GM03348 (cell line): ENCODE measurements around the gene HNRNPUL2.
"Not testable (repeated sequence)": the region's sequence is repeated elsewhere in the genome, so short reads cannot be mapped to it uniquely, and the experiment has no call there.

Experiments
- DNase-seq: peaks from one replicate; pipeline ENCODE4 v3.0.0; 2012; ENCODE audit warnings: low spot score

The HNRNPUL2 gene

DNA sequence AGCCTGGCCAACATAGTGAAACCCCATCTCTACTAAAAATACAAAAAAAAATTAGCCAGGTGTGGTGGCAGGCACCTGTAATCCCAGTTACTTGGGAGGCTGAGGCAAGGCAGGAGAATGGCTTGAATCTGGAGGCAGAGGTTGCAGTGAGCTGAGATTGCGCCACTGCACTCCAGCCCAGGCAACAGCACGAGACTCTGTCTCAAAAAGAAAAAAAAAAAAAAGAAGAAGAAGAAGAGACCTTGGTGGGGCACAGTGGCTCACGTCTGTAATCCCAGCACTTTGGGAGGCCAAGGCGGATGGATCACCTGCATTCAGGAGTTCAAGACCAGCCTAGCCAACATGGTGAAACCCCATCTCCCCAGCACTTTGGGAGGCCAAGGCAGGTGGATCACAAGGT is 23.3 kb downstream of the HNRNPUL2 start:
- not testable (repeated sequence) for DNase-seq

DNA sequence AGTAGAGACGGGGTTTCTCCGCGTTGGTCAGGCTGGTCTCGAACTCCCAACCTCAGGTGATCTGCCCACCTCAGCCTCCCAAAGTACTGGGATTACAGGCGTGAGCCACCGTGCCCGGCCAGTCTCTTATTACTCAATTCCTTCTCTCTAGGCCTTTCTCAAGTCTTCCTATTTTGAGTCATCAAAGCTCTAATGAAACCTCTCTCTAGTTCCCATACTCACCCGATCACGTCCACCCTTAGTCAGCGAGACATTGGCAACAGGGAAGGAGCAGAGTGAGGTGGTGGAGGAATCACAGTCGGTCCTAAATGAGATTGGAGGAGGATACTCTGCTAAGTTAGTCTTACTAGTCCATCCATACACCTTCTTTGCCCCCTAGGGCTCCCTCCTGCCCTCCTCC is 25.0 kb downstream of the HNRNPUL2 start:
- DNase-seq, result no peak

DNA sequence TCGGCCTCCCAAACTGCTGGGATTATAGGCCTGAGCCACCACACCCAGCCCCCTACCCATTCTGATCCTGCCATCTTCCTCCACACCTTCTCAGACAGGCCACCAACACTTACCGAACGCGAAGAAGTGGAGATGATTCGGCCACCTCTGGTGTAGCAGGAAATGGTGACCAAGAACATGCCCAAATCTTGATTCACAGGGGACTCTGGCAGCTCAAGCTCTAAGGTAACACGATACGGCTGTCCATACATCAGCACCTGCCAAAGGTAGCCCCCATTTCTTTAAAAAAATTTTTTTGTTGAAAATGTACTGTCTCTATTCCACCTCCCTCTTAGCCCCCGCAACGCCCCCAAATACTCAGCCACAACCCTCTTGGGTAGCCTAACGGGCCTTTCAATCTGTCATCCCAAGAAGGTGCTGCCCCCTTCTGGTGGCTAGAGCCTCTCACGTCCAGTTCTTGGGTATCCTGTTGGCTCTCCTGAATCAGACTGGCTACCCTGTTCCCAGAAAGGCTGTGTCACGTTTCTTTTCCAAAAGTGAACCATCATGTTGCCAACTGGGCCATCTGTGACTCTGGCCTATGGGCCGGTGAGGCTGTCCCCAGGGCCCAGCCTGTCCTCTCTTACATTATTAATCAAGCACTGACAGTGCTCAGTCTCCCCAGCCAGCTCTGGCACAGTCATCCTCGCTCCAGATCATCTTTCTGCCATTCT is 32.6 kb downstream of the HNRNPUL2 start:
- peak; percentile 82 for DNase-seq

DNA sequence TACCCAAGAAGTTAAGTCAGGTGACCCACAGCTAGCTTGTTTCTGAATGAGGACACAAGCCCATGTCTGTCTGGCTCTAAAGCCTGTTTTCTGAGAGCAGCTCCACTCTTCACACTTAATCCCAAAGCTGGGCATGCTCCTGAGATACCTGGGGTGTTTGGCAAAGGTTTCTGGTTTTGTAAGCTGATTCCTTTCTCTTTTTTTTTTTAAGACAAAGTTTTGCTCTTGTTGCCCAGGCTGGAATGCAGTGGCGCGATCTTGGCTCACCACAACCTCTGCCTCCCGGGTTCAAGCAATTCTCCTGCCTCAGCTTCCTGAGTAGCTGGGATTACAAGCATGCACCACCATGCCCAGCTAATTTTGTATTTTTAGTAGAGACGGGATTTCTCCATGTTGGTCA is 33.6 kb downstream of the HNRNPUL2 start:
- not testable (repeated sequence) for DNase-seq

DNA sequence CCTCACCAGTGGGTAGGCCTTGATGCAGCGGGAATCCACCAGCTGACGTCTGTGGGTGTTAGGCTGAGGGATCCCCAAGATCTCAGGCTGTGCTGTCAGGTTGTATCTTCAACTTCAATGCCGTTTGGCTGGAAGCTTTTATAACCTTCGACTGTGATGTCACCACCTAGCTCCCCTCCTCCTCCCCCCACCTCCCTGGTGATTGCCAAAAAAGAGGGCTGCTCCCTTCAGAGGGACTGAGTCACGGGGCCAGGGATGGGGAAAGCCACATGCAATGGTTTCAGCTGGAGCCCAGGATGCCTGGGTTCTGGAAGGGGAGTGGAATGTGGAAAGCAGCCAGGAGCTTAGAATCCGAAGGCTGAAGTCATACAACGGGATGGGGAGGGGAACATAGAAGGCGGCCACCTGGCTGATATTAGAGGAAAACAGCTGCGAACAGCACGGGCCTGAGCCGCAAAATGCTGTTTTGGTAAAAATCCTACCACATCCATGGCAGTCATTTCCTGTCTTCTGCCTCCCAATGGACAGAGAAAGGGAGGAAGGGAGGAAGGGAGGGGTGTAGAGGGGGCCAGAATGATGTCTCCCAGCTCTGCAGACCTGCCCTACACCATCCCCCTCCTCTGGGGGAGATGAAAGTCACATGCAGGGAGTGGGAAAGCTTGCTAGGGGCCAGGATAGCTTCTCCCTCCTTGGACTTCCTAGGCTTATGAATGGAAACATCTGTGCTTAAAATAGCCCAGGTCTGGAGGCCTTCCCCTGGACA is 37.7 kb downstream of the HNRNPUL2 start, which contains the start of gene LRRN4CL:
TSS of gene LRRN4CL (minus strand) at position 110 of the 763 bp plus-strand sequence. CDS start 1,022 bp downstream, outside the sequence.
- peak; percentile 96 for DNase-seq

DNA sequence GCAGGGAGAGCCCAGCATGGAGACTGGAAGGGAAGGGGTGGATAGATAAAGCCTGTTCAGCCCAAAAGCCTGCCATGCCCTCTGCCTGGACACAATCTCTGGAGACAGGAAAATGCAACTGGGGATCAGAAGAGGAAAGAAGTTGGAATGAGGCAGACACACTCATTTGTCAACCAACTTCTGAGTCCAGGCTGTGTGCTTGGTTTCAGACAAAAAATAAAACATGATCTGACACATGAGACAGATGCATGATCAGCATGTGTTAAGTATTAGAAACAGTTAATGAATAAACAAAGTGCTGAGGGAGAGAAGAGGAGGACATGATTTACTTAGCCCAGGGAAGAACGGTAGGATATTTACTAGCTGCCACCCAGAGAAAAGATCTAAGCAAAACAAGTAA is 38.8 kb downstream of the HNRNPUL2 start:
- peak; percentile 15 for DNase-seq

DNA sequence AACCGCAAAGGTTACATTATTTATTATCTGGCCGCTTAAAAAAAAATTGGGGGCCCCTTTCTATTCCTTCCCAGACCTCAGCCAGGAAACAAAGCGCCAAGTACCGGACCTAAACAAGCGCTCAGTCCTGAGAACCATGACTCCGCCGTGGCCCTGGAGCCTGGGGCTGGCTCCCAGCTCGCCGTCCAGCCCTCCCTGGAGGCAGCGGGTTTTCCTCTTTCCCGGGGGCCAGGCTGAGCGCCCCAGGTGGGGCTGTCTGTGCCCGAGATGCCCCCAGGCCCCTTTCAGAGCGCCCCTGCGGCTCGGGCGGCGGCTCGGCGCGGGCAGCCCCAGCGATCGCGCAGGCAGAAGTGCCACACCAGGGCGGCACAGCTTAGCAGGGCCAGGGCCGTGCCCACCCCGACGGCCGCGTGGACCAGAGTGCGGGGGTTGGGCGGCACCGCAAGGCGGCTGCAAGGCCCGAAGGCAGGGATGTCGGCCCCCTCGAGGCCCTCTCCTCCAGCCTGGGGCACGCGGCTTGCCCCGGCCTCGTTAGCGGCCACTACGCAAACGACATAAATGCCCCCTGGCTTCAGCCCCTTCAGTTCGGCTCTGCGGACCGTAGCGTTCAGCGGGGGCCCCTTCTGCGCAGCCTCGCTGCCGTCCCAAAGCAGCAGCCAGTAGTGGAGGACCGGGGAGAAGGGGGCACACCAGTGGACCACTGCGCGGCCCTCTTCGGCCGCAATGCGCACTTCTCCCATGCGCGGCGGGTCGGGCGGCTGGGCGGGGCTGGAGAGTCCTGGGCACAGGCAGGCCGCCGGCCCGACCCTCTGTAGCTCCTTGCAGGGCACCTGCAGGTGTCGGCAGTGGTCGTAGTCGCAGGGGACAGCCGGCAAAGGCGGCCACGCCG is 39.5 kb downstream of the HNRNPUL2 start:
- peak; percentile 21 for DNase-seq

DNA sequence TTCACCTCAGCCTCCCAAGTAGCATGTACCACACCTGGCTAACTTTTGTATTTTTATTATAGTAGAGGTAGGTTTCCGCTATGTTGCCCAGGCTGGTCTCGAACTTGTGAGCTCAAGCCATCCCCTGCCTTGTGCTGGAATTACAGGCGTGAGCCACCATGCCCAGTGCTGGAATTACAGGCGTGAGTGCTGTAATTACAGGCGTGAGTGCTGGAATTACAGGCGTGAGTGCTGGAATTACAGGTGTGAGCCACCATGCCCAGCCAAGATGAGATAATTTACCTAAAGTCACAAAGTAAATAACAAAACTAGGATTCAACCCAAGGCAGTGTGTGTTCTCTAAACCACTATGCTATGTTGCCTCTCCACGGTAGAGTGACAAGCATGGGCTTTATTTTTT is 44.7 kb downstream of the HNRNPUL2 start:
- no peak for DNase-seq

DNA sequence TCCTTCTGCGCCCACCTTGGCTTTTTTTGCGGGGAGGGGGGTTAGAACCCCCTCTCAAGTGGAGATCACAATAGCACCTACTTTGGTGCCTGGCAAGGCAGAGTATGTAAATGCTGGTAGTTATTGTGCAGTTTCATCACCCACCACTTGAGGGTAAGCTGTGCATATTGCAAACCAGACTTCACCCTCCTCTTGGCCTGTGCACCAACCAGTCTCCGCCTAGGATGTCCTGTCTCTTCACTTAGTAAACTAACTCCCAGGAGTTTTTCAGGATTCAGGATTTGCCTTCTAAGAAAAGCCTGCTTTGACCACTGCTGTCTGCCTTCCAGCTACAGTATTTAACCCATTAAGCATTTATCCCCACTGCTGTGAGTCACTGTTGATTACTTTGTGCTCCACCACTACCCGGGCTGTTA is 46.4 kb downstream of the HNRNPUL2 start:
- peak; percentile 82 for DNase-seq

DNA sequence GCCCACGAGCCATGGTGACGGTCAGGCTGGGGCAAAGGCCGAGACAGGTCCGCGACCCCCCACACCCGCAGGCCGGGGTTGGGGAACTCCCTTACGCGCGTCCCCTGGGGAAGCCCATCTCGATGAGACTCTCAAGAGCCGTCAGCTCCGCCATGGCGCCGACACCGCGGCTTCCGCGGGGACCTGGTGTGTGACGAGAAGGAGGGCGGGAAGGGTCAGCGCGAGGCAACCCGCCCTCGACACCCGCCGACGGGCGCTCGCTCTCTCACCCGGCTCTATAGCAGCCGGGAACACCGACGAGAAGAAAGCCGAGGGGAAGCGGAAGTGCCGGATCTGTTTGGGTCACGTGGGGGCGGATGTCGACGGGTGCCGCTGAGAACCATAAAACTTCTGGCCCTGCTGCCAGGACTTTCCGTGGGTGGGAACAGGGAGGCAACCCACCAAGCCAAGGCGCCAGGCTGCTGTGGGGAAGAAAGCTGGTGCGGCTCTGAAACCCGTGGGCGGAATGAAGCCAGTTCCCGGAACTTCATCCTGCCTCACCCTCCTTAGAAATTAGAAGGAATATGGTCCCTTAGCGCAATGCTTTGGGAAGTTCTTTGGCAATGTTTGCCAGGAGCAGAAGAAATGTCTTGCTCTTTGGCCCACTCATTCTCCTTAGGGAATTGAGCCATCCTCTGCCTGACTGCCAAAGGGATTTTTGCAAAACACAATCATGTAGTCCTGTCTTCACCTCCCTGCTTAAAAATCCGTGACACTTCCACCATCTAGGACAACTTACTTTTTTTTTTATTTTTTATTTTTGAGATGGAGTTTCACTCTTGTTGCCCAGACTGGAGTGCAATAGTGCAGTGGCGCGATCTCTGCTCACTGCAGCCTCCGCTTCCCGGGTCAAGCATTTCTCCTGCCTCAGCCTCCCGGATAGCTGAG is 48.2 kb downstream of the HNRNPUL2 start, which contains the start of gene UBXN1:
TSS of gene UBXN1 (minus strand) at position 304 of the 927 bp plus-strand sequence. CDS start at position 154, 150 bp downstream.
- peak; percentile 92 for DNase-seq

DNA sequence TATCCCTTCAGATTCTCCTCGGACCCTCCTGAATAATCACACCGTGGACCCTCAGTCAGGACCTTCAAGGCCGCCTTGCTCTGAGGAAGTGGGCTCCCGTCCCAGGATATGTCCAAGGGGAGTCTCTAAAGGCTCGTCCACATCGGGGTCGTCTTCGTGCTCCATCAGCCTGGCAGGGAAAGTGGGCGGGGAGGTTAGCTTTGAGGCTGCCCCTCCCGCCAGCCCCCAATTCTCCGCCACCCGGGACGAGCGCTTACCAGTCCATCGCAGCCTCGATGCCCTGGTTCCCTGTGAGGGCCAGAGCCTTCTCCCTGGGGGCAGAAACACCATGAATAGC is 48.9 kb downstream of the HNRNPUL2 start:
- no peak for DNase-seq

DNA sequence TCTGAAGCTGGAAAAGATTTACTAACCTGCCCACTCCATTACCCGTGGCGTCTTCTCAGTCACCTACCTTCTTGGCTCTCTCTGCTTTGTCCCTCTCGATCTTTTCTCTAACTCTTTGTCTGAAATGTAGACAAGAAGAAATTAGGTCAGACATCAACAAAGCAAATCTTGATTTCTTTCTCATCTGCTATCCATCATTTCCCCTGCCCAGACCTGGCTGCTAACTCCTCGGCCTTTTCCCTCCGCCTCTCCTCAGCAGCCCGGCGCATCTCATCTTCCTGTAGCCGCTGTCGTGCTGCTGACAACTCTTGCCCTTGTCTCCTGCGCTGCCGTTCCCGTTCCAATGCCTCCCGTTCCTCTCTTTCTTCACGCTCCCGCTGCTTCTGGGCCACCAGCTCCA is 49.5 kb downstream of the HNRNPUL2 start:
- no peak for DNase-seq

DNA sequence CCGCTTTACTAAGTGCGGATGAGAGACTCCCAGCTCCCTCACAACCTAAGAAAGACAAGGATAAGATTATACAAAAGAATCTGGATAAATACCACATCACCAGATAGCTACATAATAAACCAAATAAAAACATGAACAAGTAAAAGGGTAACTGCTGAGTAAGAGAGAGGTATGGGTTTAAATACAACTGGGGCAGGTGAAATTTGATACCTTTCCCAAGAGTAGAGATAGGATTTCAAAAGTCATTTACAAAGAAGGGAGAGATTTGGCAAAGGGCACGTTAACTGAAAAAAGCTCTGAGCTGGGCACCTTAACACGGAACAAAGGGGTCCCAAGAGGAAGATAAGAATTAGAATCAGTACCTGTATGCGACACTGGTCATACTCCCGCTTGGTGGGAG is 50.1 kb downstream of the HNRNPUL2 start:
- no peak for DNase-seq

DNA sequence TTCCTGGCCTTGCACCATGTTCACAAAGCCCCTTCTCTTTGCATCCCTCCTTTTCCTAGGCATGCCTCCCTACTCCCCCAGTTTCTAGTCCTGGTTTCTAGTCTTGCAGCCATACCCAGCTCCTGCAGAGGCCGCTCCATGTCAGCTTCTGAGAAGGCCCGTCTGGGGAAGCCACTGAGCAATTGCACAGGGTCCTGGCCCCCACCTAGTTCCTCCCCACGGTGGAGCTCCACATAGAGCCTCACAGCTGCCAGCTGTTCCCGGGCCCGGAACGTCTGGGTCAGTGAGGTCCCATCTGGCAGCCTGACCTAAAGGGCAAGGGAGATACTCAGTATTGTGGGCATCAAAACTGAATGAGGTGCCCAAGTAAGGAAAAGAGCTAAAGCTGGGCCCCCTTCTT is 50.6 kb downstream of the HNRNPUL2 start:
- DNase-seq, result no peak

DNA sequence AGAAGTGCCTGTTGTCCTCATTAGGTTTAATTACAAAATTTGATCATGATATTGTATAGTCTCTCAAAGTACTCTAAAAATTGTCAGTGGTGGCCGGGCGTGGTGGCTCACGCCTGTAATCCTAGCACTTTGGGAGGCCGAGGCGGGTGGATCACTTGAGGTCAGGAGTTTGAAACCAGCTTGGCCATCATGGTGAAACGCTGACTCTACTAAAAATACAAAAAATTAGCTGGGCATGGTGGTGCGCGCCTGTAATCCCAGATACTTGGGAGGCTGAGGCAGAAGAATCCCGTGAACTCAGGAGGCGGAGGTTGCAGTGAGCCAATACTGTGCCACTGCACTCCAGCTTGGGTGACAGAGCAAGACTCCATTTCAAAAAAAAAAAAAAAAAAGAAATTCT is 51.8 kb downstream of the HNRNPUL2 start:
- not testable (repeated sequence) for DNase-seq

DNA sequence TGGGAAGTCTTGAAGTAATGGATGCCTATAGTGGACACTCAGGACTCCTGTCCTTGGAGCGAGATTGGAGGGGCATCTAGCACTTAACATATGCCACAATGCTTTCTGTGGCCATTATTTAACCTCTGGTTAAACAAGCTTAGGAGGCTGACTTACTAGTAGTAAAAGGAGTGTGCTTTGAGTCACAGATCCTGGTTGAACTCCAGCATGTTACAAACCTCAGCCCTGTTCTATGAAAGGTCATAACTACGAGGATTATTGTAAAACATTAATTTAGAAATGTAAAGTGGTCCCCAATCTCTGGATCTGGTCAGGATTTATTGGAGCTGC is 54.1 kb downstream of the HNRNPUL2 start:
- DNase-seq, result no peak

DNA sequence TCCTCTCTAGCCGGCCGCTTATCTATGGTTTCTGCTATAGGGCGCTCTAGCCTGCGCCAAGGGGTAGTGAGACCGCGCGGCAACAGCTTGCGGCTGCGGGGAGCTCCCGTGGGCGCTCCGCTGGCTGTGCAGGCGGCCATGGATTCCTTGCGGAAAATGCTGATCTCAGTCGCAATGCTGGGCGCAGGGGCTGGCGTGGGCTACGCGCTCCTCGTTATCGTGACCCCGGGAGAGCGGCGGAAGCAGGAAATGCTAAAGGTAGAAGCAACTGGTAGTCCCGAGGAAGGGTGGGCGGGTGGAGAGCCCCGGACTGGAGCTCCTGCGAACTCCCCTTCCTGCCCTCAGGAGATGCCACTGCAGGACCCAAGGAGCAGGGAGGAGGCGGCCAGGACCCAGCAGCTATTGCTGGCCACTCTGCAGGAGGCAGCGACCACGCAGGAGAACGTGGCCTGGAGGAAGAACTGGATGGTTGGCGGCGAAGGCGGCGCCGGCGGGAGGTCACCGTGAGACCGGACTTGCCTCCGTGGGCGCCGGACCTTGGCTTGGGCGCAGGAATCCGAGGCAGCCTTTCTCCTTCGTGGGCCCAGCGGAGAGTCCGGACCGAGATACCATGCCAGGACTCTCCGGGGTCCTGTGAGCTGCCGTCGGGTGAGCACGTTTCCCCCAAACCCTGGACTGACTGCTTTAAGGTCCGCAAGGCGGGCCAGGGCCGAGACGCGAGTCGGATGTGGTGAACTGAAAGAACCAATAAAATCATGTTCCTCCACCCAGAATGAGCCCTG is 55.5 kb downstream of the HNRNPUL2 start, which contains the start of the genes LBHD1 and UQCC3:
TSS of gene LBHD1 (minus strand) at position 660 of the 782 bp plus-strand sequence. CDS start 2,236 bp downstream, outside the sequence.
TSS of gene UQCC3 (plus strand) at position 66 of the 782 bp plus-strand sequence. CDS start at position 139, 73 bp downstream.
- DNase-seq, result peak; percentile 75

DNA sequence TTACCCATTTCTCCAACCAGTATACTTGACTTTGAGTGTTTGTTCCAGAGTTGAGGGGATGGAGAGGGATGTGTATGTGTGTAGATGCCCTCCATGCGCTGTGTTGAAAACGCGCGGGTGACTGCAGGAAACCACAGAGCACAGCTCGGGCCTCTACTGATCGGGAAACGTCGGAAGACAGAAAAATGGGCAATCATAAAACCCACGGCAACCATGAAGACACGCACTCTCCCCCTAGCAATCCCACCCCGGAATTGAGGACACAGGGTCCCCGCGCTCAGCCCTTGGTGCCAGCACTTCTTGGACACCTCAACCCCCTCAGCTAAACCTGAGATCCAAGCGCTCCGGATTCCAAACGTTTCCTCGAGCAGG is 56.0 kb downstream of the HNRNPUL2 start:
- no peak for DNase-seq

DNA sequence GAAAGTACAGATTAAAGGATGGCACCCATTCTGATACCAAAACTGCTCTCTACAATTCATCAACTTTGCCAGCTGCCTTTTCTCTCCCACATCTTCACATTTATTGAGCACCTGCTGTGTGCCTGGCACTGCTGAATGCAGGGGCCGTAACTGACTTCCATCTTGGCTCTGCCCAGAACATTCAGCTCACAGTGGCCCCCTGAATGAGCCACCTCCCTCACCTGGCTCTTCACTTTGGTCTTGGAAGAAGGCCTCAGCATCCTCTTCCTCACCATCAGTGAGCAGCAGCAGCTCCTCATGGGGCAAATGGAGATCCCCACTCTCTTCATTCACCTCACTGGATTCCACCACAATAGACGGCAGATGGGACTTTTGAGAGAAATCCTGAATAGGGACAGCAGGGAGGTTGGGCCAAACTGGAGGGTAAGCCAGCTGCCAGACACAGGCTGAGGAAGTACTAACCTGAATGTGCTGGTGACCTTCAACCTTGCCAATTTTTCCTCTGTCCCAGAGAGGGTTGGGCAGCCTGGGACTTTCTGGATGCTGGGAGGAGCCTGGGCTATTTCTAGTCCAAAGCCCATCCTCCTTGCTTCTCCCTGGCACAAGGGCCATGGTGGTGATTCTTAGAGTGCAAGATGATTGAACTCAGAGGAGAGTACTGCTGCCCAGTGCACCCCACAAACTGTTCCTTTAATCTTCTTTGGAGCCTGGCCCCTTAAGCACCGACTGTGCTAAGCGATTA is 57.7 kb downstream of the HNRNPUL2 start:
- no peak for DNase-seq

DNA sequence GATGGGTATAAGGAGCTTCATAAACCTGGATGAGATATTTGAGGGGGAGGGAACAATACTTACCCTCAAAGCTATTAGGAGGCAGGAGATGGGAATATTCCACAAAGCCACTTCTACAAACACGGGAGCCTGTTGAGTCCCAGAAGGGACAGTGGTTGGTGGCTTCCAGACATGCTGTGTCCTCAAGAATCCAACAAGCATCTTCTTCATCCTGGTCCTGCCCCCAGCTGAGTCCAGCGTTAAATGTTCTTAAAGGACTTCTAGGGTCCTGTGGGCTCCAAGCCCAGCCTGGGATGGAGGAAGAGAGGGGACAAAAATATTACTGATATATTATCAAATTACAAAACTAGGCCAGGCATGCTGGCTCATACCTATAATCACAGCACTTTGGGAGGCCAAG is 59.8 kb downstream of the HNRNPUL2 start:
- DNase-seq, result no peak
